IMR-90 (cell line): ENCODE results near the gene ABHD12B. TPM values are rescaled to one million over a fixed set of nuclear protein-coding genes. Genes with fewer than 3 reads are reported as not detected.

ENCODE experiments used
- ATAC-seq: fragments of 200-7000 bp; cut with Tn5 transposase; 2 replicates; pipeline ENCODE4 v1.9.1; 2020; ENCODE audit warnings: low read depth, mild to moderate bottlenecking, moderate library complexity
- BruUV-seq: library from RNA; stranded (reverse); fragments of 400-500 nt; replicated peaks from 2 replicates; lab custom pipeline; 2021; lab: Mats Ljungman, UMichigan
- CTCF ChIA-PET: fragments of 300-600 bp; formaldehyde crosslinking; extraction: SDS; loops from one replicate; lab custom pipeline; 2021; ENCODE audit warnings: antibody characterized with exemption; lab: Yijun Ruan, JAX
- POLR2A ChIA-PET: fragments of 300-600 bp; sonication (Branson Sonifier 250); formaldehyde crosslinking; loops from one replicate; lab custom pipeline; 2022; ENCODE audit warnings: antibody characterized with exemption; ENCODE audit not compliant: unreplicated experiment; lab: Charles Lee
- DNase-seq: peaks from one replicate; pipeline ENCODE4 v3.0.0; 2013
- H2AFZ ChIP-seq: replicated peaks from 2 replicates; pipeline ENCODE3; 2013; ENCODE audit warnings: low read length, mild to moderate bottlenecking; ENCODE audit not compliant: poor library complexity
- H2AK5ac ChIP-seq: 2 replicates; pipeline ENCODE4 v1.6.1; 2013; ENCODE audit warnings: low read depth, low read length, inconsistent platforms
- H2AK9ac ChIP-seq: replicated peaks from 2 replicates; pipeline ENCODE3; 2013; ENCODE audit warnings: mild to moderate bottlenecking, low read depth, low read length, moderate library complexity; ENCODE audit not compliant: poor library complexity
- H2BK120ac ChIP-seq: 2 replicates; pipeline ENCODE4 v1.6.1; 2013; ENCODE audit warnings: low read depth, low read length, inconsistent platforms
- H2BK15ac ChIP-seq: 3 replicates; pipeline ENCODE4 v1.6.1; 2013; ENCODE audit warnings: low read depth, low read length, inconsistent platforms
- H2BK20ac ChIP-seq: 2 replicates; pipeline ENCODE4 v1.6.1; 2013; ENCODE audit warnings: low read depth, mild to moderate bottlenecking, inconsistent platforms, low read length, moderate library complexity
- H2BK5ac ChIP-seq: 2 replicates; pipeline ENCODE4 v1.6.1; 2013; ENCODE audit warnings: mild to moderate bottlenecking, low read depth, low read length, inconsistent platforms; ENCODE audit not compliant: poor library complexity, severe bottlenecking
- H3K14ac ChIP-seq: replicated peaks from 2 replicates; pipeline ENCODE4 v1.6.1; 2013; ENCODE audit warnings: low read depth, low read length, inconsistent platforms
- H3K18ac ChIP-seq: 2 replicates; pipeline ENCODE4 v1.6.1; 2013; ENCODE audit warnings: low read depth, low read length, control low read depth
- H3K23ac ChIP-seq: 2 replicates; pipeline ENCODE4 v1.6.1; 2013; ENCODE audit warnings: low read depth, low read length, inconsistent platforms
- H3K27ac ChIP-seq: 2 replicates; pipeline ENCODE4 v1.5.1; 2013; ENCODE audit warnings: mild to moderate bottlenecking, control low read depth, low read length; ENCODE audit not compliant: insufficient read depth
- H3K27me3 ChIP-seq: 2 replicates; pipeline ENCODE4 v1.6.1; 2013; ENCODE audit warnings: low read length; ENCODE audit not compliant: control insufficient read depth, insufficient read depth
- H3K36me3 ChIP-seq: 2 replicates; pipeline ENCODE4 v1.6.1; 2013; ENCODE audit warnings: low read length, mixed read lengths; ENCODE audit not compliant: control insufficient read depth, insufficient read depth
- H3K4ac ChIP-seq: 2 replicates; pipeline ENCODE4 v1.6.1; 2013; ENCODE audit warnings: low read depth, low read length, inconsistent platforms
- H3K4me1 ChIP-seq: 2 replicates; pipeline ENCODE4 v1.6.1; 2013; ENCODE audit warnings: low read length, mixed read lengths; ENCODE audit not compliant: control insufficient read depth, insufficient read depth
- H3K4me2 ChIP-seq: 2 replicates; pipeline ENCODE4 v1.6.1; 2013; ENCODE audit warnings: low read depth, mild to moderate bottlenecking, control low read depth, low read length, moderate library complexity
- H3K4me3 ChIP-seq: 2 replicates; pipeline ENCODE4 v1.5.1; 2013; ENCODE audit warnings: low read depth, mild to moderate bottlenecking, control low read depth, low read length, moderate library complexity; ENCODE audit not compliant: insufficient read depth
- H3K56ac ChIP-seq: 2 replicates; pipeline ENCODE4 v1.6.1; 2013; ENCODE audit warnings: low read length, inconsistent platforms; ENCODE audit not compliant: insufficient read depth; ENCODE audit errors: extremely low read depth
- H3K79me1 ChIP-seq, 2 experiments: 2 replicates each; pipeline ENCODE4 v1.6.1; 2013; ENCODE audit warnings: low read length in 2 of 2, inconsistent platforms in 1 of 2, low read depth in 1 of 2
- H3K9ac ChIP-seq: 2 replicates; pipeline ENCODE4 v1.6.1; 2013; ENCODE audit warnings: low read depth, low read length, control low read depth
- H3K9me1 ChIP-seq: 2 replicates; pipeline ENCODE4 v1.6.1; 2013; ENCODE audit warnings: low read length, inconsistent platforms; ENCODE audit not compliant: insufficient read depth
- H3K9me3 ChIP-seq: 2 replicates; pipeline ENCODE4 v1.6.1; 2013; ENCODE audit warnings: low read length; ENCODE audit not compliant: control insufficient read depth, insufficient read depth
- H4K20me1 ChIP-seq: 2 replicates; pipeline ENCODE4 v1.6.1; 2013; ENCODE audit warnings: low read length, inconsistent platforms; ENCODE audit not compliant: insufficient read depth
- H4K5ac ChIP-seq: 2 replicates; pipeline ENCODE4 v1.6.1; 2013; ENCODE audit warnings: mild to moderate bottlenecking, low read depth, low read length, control low read depth
- H4K8ac ChIP-seq, 2 experiments: 2 replicates each; pipeline ENCODE4 v1.6.1; 2013; ENCODE audit warnings: low read depth in 2 of 2, low read length in 2 of 2, control low read depth in 1 of 2, inconsistent platforms in 1 of 2
- H4K91ac ChIP-seq: 2 replicates; pipeline ENCODE4 v1.6.1; 2013; ENCODE audit warnings: low read depth, low read length, inconsistent platforms; ENCODE audit not compliant: insufficient read depth
- BHLHE40 ChIP-seq: fragments of 150-350 bp; IDR thresholded peaks from 2 replicates; pipeline ENCODE4 v1.6.1; 2016; ENCODE audit warnings: mild to moderate bottlenecking, low read depth, low read length
- CEBPB ChIP-seq: IDR thresholded peaks from 2 replicates; pipeline ENCODE4 v1.6.1; 2012; ENCODE audit warnings: low read depth, low read length, improper control_type of control experiment
- CHD1 ChIP-seq: IDR thresholded peaks from 2 replicates; pipeline ENCODE4 v1.6.1; 2012; ENCODE audit warnings: low read depth, low read length, improper control_type of control experiment
- MAFK ChIP-seq: IDR thresholded peaks from 2 replicates; pipeline ENCODE4 v1.6.1; 2012; ENCODE audit warnings: low read depth, low read length, improper control_type of control experiment
- MAZ ChIP-seq: IDR thresholded peaks from 2 replicates; pipeline ENCODE4 v1.6.1; 2012; ENCODE audit warnings: low read depth, mild to moderate bottlenecking, low read length, improper control_type of control experiment, moderate library complexity, borderline replicate concordance
- POLR2A ChIP-seq: IDR thresholded peaks from 2 replicates; pipeline ENCODE4 v1.6.1; 2012; ENCODE audit warnings: mild to moderate bottlenecking, low read depth, low read length
- RAD21 ChIP-seq: IDR thresholded peaks from 2 replicates; pipeline ENCODE4 v1.6.1; 2012; ENCODE audit warnings: low read length, improper control_type of control experiment
- WGBS, 2 experiments: methylation state at CpG; one replicate each; pipeline versions ENCODE4 v1.1.5 to v1.1.7; 2013; ENCODE audit warnings: missing lambda C conversion rate in 2 of 2; ENCODE audit not compliant: insufficient read length in 1 of 2; ENCODE audit errors: extremely low coverage in 2 of 2; 5-methylcytosine and 5-hydroxymethylcytosine counted together
- dilution Hi-C: fragments of 300-500 bp; cut with HindIII; formaldehyde crosslinking; loops from one replicate; pipeline ENCODE4 v1.14.3; 2018; ENCODE audit warnings: low sequenced_read_pairs; ENCODE audit not compliant: unreplicated experiment
- in situ Hi-C: fragments of 300-500 bp; cut with MboI; formaldehyde crosslinking; loops from 3 replicates; pipeline ENCODE4 v1.14.3; 2019; ENCODE audit warnings: low sequenced_read_pairs, inconsistent platforms, mixed read lengths
- intact Hi-C: fragments of 100-400 bp; cut with micrococcal nuclease; formaldehyde crosslinking; loops from 2 replicates; pipeline ENCODE4 v1.10.0; 2022
- polyA plus RNA-seq, 3 experiments: library from polyadenylated mRNA; depleted of rRNA; stranded (reverse); fragments of >200 nt; gene quantifications; 2 replicates each; pipeline ENCODE4 v1.2.3, GENCODE V29; 2012; ENCODE audit warnings: low replicate concordance in 1 of 3
- total RNA-seq: library from RNA; depleted of rRNA; stranded (reverse); fragments of >200 nt; gene quantifications from 2 replicates; pipeline ENCODE4 v1.2.3, GENCODE V29; 2012
- TF ChIP-seq, protein P1 (sequence below): conservative IDR thresholded peaks from 2 replicates; pipeline ENCODE4 v1.5.1; 2012; ENCODE audit warnings: mild to moderate bottlenecking, low read depth, low read length, improper control_type of control experiment
- TF ChIP-seq, protein P2 (sequence below): fragments of 150-350 bp; IDR thresholded peaks from 2 replicates; pipeline ENCODE4 v1.6.1; 2016; ENCODE audit warnings: low read depth, mild to moderate bottlenecking, low read length, moderate library complexity, borderline replicate concordance

Gene ABHD12B
- total and polyA plus RNA-seq, 2 of the 4 experiments (the other 2 are of a cell fraction), result 0.18 TPM; not detected in 1

DNA sequence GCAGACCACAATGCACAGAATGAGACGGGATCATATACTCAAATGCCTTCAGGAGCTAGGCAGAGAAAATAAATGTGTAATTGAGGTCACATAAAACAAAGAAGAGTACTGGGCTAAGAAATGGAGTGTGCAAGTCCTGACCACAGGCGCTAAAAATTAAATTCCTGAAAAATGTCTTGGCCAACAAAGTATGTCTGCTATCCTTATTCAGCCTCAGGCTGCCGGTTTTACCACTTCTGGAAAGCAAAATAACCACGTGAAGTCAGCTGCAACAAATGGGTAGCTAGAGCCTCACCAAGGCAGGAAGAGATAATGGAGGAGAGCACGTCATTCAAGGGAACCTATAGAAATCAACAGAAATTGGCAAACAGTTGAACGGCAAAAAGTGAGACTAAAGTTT, 69.3 kb downstream of the ABHD12B start:
- no peak overlapping the region for H3K9ac ChIP-seq
- CTCF ChIA-PET, result no interaction called here
- intact Hi-C loops, result no loop called here
- no peak overlapping the region for H4K8ac ChIP-seq
- H2AK5ac ChIP-seq, result no peak overlapping the region
- BruUV-seq, result no TSS peak
- no peak overlapping the region for H3K56ac ChIP-seq
- no peak overlapping the region for H4K5ac ChIP-seq
- in situ Hi-C loops, result no loop called here
- no peak overlapping the region for H3K4ac ChIP-seq
- H3K18ac ChIP-seq, result no peak overlapping the region
- no peak for ATAC-seq
- no peak overlapping the region for H3K4me2 ChIP-seq
- no peak overlapping the region for H4K91ac ChIP-seq
- H3K9me3 ChIP-seq, result no peaks in the 10 kb centered on the region
- no peak overlapping the region for H2AFZ ChIP-seq
- no peak overlapping the region for H2BK15ac ChIP-seq
- no peak overlapping the region for H3K27ac ChIP-seq
- H4K20me1 ChIP-seq, result no peaks in the 10 kb centered on the region; the same call in 1 of the 2 replicates
- no peak overlapping the region for H3K14ac ChIP-seq
- H2BK5ac ChIP-seq, result no peak overlapping the region
- no peak overlapping the region for H3K23ac ChIP-seq
- peaks cover 2% of the 10 kb centered on the region; the same call in 1 of the 2 replicates for H3K36me3 ChIP-seq
- no peak overlapping the region for H2BK20ac ChIP-seq
- H2AK9ac ChIP-seq, result no peak overlapping the region
- no peak overlapping the region for H2BK120ac ChIP-seq
- no peak for TF ChIP-seq CEBPB
- no peak for TF ChIP-seq POLR2A
- TF ChIP-seq, protein P1, sequence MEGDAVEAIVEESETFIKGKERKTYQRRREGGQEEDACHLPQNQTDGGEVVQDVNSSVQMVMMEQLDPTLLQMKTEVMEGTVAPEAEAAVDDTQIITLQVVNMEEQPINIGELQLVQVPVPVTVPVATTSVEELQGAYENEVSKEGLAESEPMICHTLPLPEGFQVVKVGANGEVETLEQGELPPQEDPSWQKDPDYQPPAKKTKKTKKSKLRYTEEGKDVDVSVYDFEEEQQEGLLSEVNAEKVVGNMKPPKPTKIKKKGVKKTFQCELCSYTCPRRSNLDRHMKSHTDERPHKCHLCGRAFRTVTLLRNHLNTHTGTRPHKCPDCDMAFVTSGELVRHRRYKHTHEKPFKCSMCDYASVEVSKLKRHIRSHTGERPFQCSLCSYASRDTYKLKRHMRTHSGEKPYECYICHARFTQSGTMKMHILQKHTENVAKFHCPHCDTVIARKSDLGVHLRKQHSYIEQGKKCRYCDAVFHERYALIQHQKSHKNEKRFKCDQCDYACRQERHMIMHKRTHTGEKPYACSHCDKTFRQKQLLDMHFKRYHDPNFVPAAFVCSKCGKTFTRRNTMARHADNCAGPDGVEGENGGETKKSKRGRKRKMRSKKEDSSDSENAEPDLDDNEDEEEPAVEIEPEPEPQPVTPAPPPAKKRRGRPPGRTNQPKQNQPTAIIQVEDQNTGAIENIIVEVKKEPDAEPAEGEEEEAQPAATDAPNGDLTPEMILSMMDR, result no peak
- TF ChIP-seq BHLHE40, result no peak
- TF ChIP-seq MAFK, result no peak
- TF ChIP-seq MAZ, result no peak
- TF ChIP-seq CHD1, result no peak
- TF ChIP-seq RAD21, result no peak
- TF ChIP-seq, protein P2, sequence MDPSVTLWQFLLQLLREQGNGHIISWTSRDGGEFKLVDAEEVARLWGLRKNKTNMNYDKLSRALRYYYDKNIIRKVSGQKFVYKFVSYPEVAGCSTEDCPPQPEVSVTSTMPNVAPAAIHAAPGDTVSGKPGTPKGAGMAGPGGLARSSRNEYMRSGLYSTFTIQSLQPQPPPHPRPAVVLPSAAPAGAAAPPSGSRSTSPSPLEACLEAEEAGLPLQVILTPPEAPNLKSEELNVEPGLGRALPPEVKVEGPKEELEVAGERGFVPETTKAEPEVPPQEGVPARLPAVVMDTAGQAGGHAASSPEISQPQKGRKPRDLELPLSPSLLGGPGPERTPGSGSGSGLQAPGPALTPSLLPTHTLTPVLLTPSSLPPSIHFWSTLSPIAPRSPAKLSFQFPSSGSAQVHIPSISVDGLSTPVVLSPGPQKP, result no peak
- H3K4me3 ChIP-seq, result no peak overlapping the region
- peaks cover 4% of the 10 kb centered on the region for H3K9me1 ChIP-seq
- no peaks in the 10 kb centered on the region for H3K27me3 ChIP-seq
- DNase-seq, result peak; percentile 31
- dilution Hi-C loops, result no loop called here
- 78% methylated on average over 2 of the region's 6 CpGs; no CpG with 5 or more reads in 1 of the 2 experiments for WGBS, 2 experiments
- H3K79me1 ChIP-seq, result peaks cover 7 to 15% of the 10 kb centered on the region in 2 experiments; a peak in 3 of 4 replicates
- POLR2A ChIA-PET, result no interaction called here
- H3K4me1 ChIP-seq, result peaks cover 10% of the 10 kb centered on the region
